ENCODE data around the gene CCDC141. TPM values are rescaled to one million over a fixed set of nuclear protein-coding genes. Genes with fewer than 3 reads are reported as not detected.

CCDC141 gene
- total RNA-seq, 4 donors from 2014 or later, result 1.1 to 11.6 (median 5.0) TPM

GRCh38 chr2:178796079-178796677 is 253.8 kb downstream of the CCDC141 start:
- TF ChIP-seq CTCF (IDR thresholded peaks at IDR 0.05), result peak in 5 of 6 experiments; percentile 17 to 51 (median 49)
- TF ChIP-seq POLR2A (IDR thresholded peaks at IDR 0.05), result no peak
- H3K4me1 ChIP-seq, result no peaks in the 10 kb centered on the region
- no peak for DNase-seq

DNA sequence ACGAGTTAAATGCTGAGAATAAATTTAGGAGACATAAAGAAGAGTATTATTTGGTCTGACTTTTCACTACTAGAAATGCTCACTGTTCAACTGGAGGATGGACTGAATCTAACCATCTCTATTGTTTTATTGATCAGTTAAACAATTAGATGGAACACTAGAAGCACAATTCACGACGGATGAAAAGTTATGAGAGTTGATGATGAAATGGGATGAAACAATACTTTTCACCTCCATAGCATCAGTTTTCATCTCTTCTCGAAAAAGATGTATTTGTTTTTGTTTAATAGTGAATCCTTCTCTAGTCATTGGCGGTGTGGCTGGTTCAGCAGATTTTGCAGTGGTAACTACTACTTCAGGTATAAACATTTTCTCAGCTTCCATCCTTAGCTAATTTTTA is 262.0 kb downstream of the CCDC141 start:
- Histone ChIP-seq H3K9me3 (no peaks in the 10 kb centered on the region), H3K27me3 (no peaks in the 10 kb centered on the region), H3K4me1 (no peaks in the 10 kb centered on the region), H3K36me3 (no peaks in the 10 kb centered on the region), H3K27ac (no peak overlapping the region), H3K4me3 (no peak overlapping the region)
- DNase-seq, result no peak
- TF ChIP-seq POLR2A (IDR thresholded peaks at IDR 0.05), result no peak
- TF ChIP-seq CTCF (IDR thresholded peaks at IDR 0.05), result no peak

More at GRCh38 chr2:178796079-178796677, 253.8 kb downstream of the CCDC141 start:
- Histone ChIP-seq H3K36me3 (no peaks in the 10 kb centered on the region), H3K27ac (no peak overlapping the region), H3K4me3 (no peak overlapping the region), H3K27me3 (no peaks in the 10 kb centered on the region), H3K9me3 (no peaks in the 10 kb centered on the region)

- Histone ChIP-seq H3K27ac (no peak overlapping the region), H3K36me3 (no peaks in the 10 kb centered on the region), H3K4me3 (no peak overlapping the region), H3K9me3 (no peaks in the 10 kb centered on the region), H3K4me1 (no peaks in the 10 kb centered on the region), H3K27me3 (no peaks in the 10 kb centered on the region)
- DNase-seq, result no peak
- TF ChIP-seq CTCF (IDR thresholded peaks at IDR 0.05) (no peak), POLR2A (IDR thresholded peaks at IDR 0.05) (no peak)
These were observed 262.8 kb downstream of the CCDC141 start for GRCh38 chr2:178787155-178787554.

- no peaks in the 10 kb centered on the region for H3K27me3 ChIP-seq
- H3K4me1 ChIP-seq, result no peaks in the 10 kb centered on the region
- no peak overlapping the region for H3K4me3 ChIP-seq
- H3K36me3 ChIP-seq, result no peaks in the 10 kb centered on the region
- H3K27ac ChIP-seq, result no peak overlapping the region
- TF ChIP-seq POLR2A (IDR thresholded peaks at IDR 0.05), result no peak
- no peak for TF ChIP-seq CTCF (IDR thresholded peaks at IDR 0.05)
- no peaks in the 10 kb centered on the region for H3K9me3 ChIP-seq
- DNase-seq, result no peak
These were observed 266.0 kb downstream of the CCDC141 start for GRCh38 chr2:178783889-178784288.

DNA sequence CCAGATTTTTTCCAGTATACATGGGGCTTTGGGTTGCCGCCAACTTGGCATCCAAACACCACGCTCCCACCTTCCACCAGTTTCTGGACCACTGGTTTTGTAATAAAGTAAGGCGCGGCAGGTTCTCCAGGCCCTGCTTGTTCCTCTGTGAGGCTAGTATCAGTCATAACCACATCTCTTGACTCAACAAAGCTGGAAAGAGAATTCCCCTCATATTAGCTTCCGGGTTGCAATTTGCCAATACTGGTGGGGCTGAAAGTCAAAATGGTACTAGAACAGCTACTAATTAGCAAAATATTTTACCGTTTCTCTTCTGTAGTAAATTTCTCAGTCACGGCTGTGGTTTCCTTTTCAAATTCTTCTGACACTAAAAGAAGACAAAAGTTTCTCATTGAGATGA is 267.7 kb downstream of the CCDC141 start:
- Histone ChIP-seq H3K36me3 (no peaks in the 10 kb centered on the region), H3K9me3 (no peaks in the 10 kb centered on the region), H3K27me3 (no peaks in the 10 kb centered on the region), H3K4me3 (no peak overlapping the region), H3K4me1 (no peaks in the 10 kb centered on the region), H3K27ac (no peak overlapping the region)
- DNase-seq, result no peak
- TF ChIP-seq POLR2A (IDR thresholded peaks at IDR 0.05), result no peak

Other genes starting within 250 kb of the CCDC141 start
- gene TTN, start 242.7 kb downstream of the CCDC141 start, total RNA-seq, result 100 to 1,000 TPM in 1 of 4 donors, 10 to 100 TPM in 2, 1 to 10 TPM in 1; 7.6 to 104 (median 10.6) TPM
- 10 to 100 TPM; 19.3 to 66.0 (median 39.6) TPM for gene SESTD1, start 214.7 kb upstream of the CCDC141 start, total RNA-seq

Data from Peyer's patch (tissue), 4 donors.